Activated CD8-positive, alpha-beta memory T cell treated with anti-CD3 and anti-CD28 coated beads, Interleukin-2, amount 10 ng/mL, durations not matched to agents 7 days and 5 days (primary cell): ENCODE measurements around the gene MRAP2. TPM values are rescaled to one million over a fixed set of nuclear protein-coding genes. Genes with fewer than 3 reads are reported as not detected.

Experiments used
- ATAC-seq: fragments of 150-1000 bp; cut with Tn5 transposase; one replicate; pipeline ENCODE4 v1.10.0; 2021; ENCODE audit warnings: moderate library complexity
- CTCF ChIA-PET: fragments of 350-600 bp; sonication (Branson Sonifier 250); formaldehyde crosslinking; loops from one replicate; lab custom pipeline; 2021; ENCODE audit warnings: antibody characterized with exemption; lab: Charles Lee
- DNase-seq: peaks from one replicate; pipeline ENCODE4 v3.0.0-alpha.2; 2020
- H3K27ac Mint-ChIP-seq: one replicate; pipeline ENCODE4 v1.8.0; 2021; ENCODE audit warnings: mild to moderate bottlenecking, mixed read lengths
- H3K27me3 Mint-ChIP-seq: one replicate; pipeline ENCODE4 v1.8.0; 2021; ENCODE audit warnings: mixed read lengths
- H3K36me3 Mint-ChIP-seq: one replicate; pipeline ENCODE4 v1.8.0; 2021; ENCODE audit warnings: mild to moderate bottlenecking, mixed read lengths
- H3K4me1 Mint-ChIP-seq: one replicate; pipeline ENCODE4 v1.8.0; 2021; ENCODE audit warnings: mixed read lengths
- H3K4me3 Mint-ChIP-seq: one replicate; pipeline ENCODE4 v1.8.0; 2021; ENCODE audit warnings: mild to moderate bottlenecking, moderate library complexity, mixed read lengths
- H3K9me3 Mint-ChIP-seq: one replicate; pipeline ENCODE4 v1.8.0; 2022; ENCODE audit warnings: low read depth, mixed read lengths
- total RNA-seq, 2 experiments: library from RNA; stranded (reverse); gene quantifications; one replicate each; pipeline ENCODE4 v1.2.3, GENCODE V29; 2021

MRAP2 gene
- total RNA-seq, 2 experiments from 2014 or later, result not detected

- ATAC-seq (no peak), DNase-seq (no peak)
- H3K4me1 Mint-ChIP-seq, result no peaks in the 10 kb centered on the region
- CTCF ChIA-PET, result no interaction called here
- H3K27ac Mint-ChIP-seq, result no peak overlapping the region
- no peaks in the 10 kb centered on the region for H3K27me3 Mint-ChIP-seq
- no peaks in the 10 kb centered on the region for H3K9me3 Mint-ChIP-seq
- peaks cover 5% of the 10 kb centered on the region for H3K36me3 Mint-ChIP-seq
- no peak overlapping the region for H3K4me3 Mint-ChIP-seq
Measured at GRCh38 chr6:84136364-84137050, 102.9 kb downstream of the MRAP2 start.

GRCh38 chr6:84137051-84137375 is 103.4 kb downstream of the MRAP2 start:
- no peak for ATAC-seq
- H3K27me3 Mint-ChIP-seq, result no peaks in the 10 kb centered on the region
- no peaks in the 10 kb centered on the region for H3K4me1 Mint-ChIP-seq
- H3K36me3 Mint-ChIP-seq, result peaks cover 5% of the 10 kb centered on the region
- CTCF ChIA-PET, result no interaction called here
- H3K27ac Mint-ChIP-seq, result no peak overlapping the region
- no peaks in the 10 kb centered on the region for H3K9me3 Mint-ChIP-seq
- no peak overlapping the region for H3K4me3 Mint-ChIP-seq
- DNase-seq, result no peak

- CTCF ChIA-PET, result no interaction called here
- Mint-ChIP-seq H3K4me3 (no peak overlapping the region), H3K9me3 (no peaks in the 10 kb centered on the region), H3K36me3 (peaks cover 3% of the 10 kb centered on the region), H3K27ac (no peak overlapping the region), H3K4me1 (no peaks in the 10 kb centered on the region), H3K27me3 (no peaks in the 10 kb centered on the region)
- DNase-seq (no peak), ATAC-seq (no peak)
Measured at GRCh38 chr6:84137989-84138575, 104.5 kb downstream of the MRAP2 start.

GRCh38 chr6:84139311-84139710 is 105.7 kb downstream of the MRAP2 start:
- no peaks in the 10 kb centered on the region for H3K9me3 Mint-ChIP-seq
- peaks cover 3% of the 10 kb centered on the region for H3K36me3 Mint-ChIP-seq
- no peak for ATAC-seq
- no peaks in the 10 kb centered on the region for H3K4me1 Mint-ChIP-seq
- DNase-seq, result no peak
- CTCF ChIA-PET, result no interaction called here
- H3K27ac Mint-ChIP-seq, result no peak overlapping the region
- H3K27me3 Mint-ChIP-seq, result no peaks in the 10 kb centered on the region
- H3K4me3 Mint-ChIP-seq, result no peak overlapping the region

Other genes starting within 250 kb of the MRAP2 start
- not detected for gene RIPPLY2, start 180.4 kb upstream of the MRAP2 start, total RNA-seq
- 10 to 100 TPM; 31.0 to 35.4 TPM for gene CYB5R4, start 174.1 kb upstream of the MRAP2 start, total RNA-seq
- gene CEP162, start 193.9 kb downstream of the MRAP2 start, total RNA-seq, result 1 to 10 TPM; 7.2 to 9.5 TPM